ENCODE data around the gene LETM1. TPM values are rescaled to one million over a fixed set of nuclear protein-coding genes. Genes with fewer than 3 reads are reported as not detected.

Gene LETM1
- total and polyA plus RNA-seq, 4 donors = 12.2 to 46.9 (median 24.1) TPM

DNA sequence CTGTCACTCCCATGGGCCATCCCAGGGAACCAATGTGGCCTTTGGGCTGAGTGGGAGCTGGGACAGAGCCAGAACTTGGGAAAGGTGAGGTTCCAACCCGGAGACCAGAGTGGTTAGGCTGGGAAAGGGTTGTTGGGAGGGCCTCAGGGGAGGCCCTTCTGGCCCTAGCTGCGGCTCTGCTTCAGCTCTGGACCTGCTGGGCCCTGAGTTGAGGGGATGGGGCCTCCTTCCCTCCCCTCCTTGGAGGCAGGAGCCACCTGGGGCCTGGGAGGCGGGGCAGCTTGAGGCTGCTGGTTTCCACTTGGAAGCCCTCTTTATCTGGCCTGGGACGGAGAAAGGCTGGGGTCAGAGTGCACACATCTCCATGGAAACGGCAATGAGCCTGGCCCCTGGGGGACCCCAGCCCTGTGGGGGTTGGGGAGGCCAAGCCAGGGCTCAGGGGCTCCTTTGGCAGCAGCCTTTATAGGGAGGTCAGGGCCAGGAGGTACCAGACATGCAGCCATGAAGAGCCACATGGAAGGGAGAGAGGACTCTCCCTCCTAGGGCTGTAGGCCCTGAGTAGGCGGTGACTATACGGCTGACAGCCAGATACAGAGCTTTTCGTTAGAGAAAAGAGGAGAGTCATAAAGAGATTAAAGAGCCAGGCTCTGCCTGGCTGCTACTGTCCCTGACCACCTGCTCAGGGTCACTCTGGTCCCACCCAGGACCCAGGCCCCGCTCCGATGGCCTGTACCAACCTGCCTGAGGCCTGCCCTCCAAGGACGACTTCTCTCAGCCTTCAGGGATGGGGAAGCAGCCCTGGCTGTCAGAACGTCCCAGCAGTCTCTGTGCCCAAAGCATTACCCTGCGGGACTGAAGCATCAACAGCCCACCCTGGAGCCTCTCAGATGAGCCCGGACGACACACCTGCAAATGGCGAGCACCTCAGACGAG lies 8.4 kb upstream of the LETM1 start (continued):
- TF ChIP-seq, protein P1, sequence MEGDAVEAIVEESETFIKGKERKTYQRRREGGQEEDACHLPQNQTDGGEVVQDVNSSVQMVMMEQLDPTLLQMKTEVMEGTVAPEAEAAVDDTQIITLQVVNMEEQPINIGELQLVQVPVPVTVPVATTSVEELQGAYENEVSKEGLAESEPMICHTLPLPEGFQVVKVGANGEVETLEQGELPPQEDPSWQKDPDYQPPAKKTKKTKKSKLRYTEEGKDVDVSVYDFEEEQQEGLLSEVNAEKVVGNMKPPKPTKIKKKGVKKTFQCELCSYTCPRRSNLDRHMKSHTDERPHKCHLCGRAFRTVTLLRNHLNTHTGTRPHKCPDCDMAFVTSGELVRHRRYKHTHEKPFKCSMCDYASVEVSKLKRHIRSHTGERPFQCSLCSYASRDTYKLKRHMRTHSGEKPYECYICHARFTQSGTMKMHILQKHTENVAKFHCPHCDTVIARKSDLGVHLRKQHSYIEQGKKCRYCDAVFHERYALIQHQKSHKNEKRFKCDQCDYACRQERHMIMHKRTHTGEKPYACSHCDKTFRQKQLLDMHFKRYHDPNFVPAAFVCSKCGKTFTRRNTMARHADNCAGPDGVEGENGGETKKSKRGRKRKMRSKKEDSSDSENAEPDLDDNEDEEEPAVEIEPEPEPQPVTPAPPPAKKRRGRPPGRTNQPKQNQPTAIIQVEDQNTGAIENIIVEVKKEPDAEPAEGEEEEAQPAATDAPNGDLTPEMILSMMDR (IDR thresholded peaks at IDR 0.05; ENCODE audit: low read depth, low read length, missing input control) = no peak
- TF ChIP-seq RAD21 (IDR thresholded peaks at IDR 0.05) (no peak), HNF4G (IDR thresholded peaks at IDR 0.05) (no peak), YY1 (IDR thresholded peaks at IDR 0.05) (no peak)
- TF ChIP-seq, protein P2, sequence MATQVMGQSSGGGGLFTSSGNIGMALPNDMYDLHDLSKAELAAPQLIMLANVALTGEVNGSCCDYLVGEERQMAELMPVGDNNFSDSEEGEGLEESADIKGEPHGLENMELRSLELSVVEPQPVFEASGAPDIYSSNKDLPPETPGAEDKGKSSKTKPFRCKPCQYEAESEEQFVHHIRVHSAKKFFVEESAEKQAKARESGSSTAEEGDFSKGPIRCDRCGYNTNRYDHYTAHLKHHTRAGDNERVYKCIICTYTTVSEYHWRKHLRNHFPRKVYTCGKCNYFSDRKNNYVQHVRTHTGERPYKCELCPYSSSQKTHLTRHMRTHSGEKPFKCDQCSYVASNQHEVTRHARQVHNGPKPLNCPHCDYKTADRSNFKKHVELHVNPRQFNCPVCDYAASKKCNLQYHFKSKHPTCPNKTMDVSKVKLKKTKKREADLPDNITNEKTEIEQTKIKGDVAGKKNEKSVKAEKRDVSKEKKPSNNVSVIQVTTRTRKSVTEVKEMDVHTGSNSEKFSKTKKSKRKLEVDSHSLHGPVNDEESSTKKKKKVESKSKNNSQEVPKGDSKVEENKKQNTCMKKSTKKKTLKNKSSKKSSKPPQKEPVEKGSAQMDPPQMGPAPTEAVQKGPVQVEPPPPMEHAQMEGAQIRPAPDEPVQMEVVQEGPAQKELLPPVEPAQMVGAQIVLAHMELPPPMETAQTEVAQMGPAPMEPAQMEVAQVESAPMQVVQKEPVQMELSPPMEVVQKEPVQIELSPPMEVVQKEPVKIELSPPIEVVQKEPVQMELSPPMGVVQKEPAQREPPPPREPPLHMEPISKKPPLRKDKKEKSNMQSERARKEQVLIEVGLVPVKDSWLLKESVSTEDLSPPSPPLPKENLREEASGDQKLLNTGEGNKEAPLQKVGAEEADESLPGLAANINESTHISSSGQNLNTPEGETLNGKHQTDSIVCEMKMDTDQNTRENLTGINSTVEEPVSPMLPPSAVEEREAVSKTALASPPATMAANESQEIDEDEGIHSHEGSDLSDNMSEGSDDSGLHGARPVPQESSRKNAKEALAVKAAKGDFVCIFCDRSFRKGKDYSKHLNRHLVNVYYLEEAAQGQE (IDR thresholded peaks at IDR 0.05) = no peak
- TF ChIP-seq, protein P3, sequence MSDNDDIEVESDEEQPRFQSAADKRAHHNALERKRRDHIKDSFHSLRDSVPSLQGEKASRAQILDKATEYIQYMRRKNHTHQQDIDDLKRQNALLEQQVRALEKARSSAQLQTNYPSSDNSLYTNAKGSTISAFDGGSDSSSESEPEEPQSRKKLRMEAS (IDR thresholded peaks at IDR 0.05) = no peak

DNA sequence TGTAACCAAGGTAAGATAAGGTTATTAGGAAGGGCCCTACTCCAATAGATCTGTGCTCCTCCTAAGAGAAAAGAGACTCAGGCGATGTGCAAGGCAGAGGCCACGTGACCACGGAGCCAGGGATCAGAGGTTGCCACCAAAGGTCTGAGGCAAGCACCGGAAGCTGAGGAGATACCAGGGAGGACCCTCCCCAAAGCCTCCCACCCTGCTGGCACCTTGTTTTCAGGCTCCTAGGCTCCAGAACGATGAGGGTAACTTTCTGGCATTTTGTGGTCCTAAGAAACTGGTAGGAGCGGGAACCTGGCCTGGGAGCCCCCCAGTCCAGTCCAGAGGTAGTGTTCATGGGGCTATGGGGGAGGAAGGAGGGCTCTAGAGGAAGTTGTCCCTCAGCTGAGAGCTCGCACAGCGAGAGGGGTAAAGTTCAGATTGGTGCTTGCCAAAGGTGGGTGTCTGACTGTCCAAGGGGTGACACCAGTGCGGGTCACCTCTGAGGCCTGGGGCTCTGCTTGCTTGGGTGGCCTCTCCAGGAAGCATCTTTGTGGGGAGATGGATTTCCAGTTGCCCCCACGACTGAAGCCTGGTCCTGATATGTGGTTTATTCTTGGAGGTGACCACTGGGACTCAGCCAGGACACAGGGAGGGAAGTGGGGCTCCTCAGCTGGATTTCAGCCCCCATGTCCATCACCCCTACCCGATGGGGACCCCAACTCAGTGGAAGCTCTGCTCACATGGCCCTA lies 7.5 kb upstream of the LETM1 start:
- no peak for DNase-seq (ENCODE audit: low spot score)
- TF ChIP-seq, protein P3 (IDR thresholded peaks at IDR 0.05) = no peak
- TF ChIP-seq, protein P2 (IDR thresholded peaks at IDR 0.05) = no peak
- no peak for TF ChIP-seq NR2F2 (IDR thresholded peaks at IDR 0.05)
- TF ChIP-seq, protein P1 (IDR thresholded peaks at IDR 0.05; ENCODE audit: low read depth, low read length, missing input control) = no peak
- TF ChIP-seq SP1 (IDR thresholded peaks at IDR 0.05) = no peak
- TF ChIP-seq EGR1 (IDR thresholded peaks at IDR 0.05; ENCODE audit: low read depth in 2 of 2) = no peak
- TF ChIP-seq HNF4A (conservative IDR thresholded peaks at IDR 0.05) = no peak
- TF ChIP-seq, protein P4, sequence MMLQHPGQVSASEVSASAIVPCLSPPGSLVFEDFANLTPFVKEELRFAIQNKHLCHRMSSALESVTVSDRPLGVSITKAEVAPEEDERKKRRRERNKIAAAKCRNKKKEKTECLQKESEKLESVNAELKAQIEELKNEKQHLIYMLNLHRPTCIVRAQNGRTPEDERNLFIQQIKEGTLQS (IDR thresholded peaks at IDR 0.05) = no peak
- no peak for TF ChIP-seq HNF4G (IDR thresholded peaks at IDR 0.05)
- TF ChIP-seq GABPA (IDR thresholded peaks at IDR 0.05 in 1 of 2, conservative IDR thresholded peaks at IDR 0.05 in 1 of 2) = no peak
- no peak for TF ChIP-seq FOXA2 (IDR thresholded peaks at IDR 0.05)
- no peak for TF ChIP-seq RAD21 (IDR thresholded peaks at IDR 0.05)
- no peak for TF ChIP-seq JUND (IDR thresholded peaks at IDR 0.05)
- TF ChIP-seq RXRA (IDR thresholded peaks at IDR 0.05) = no peak
- TF ChIP-seq FOXA1 (IDR thresholded peaks at IDR 0.05) = no peak
- Histone ChIP-seq H3K27ac (ENCODE audit: low read depth in 1 of 2, low read length in 2 of 2) (no peak overlapping the region), H3K4me3 (ENCODE audit: low read depth in 1 of 3, low read length in 3 of 3) (no peak overlapping the region), H3K9ac (ENCODE audit: low read depth in 1 of 2, low read length in 2 of 2) (no peak overlapping the region), H3K9me3 (ENCODE audit: control insufficient read depth in 4 of 4, low read length in 3 of 4) (no peaks in the 10 kb centered on the region), H3K4me1 (ENCODE audit: control insufficient read depth in 4 of 4, insufficient read depth in 4 of 4, low read length in 3 of 4) (peaks cover 0 to 5% (median 2%) of the 10 kb centered on the region in 4 donors), H3K27me3 (ENCODE audit: control insufficient read depth in 4 of 4, insufficient read depth in 4 of 4, low read length in 3 of 4) (no peaks in the 10 kb centered on the region), H3K36me3 (ENCODE audit: control insufficient read depth in 4 of 4, insufficient read depth in 3 of 4, low read depth in 1 of 4, low read length in 3 of 4) (no peaks in the 10 kb centered on the region)
- 70% methylated on average over 11 of the region's 11 CpGs for WGBS

Data from liver (tissue), 9 donors.